ENCODE measurements around the gene BCAM. TPM values are rescaled to one million over a fixed set of nuclear protein-coding genes. Genes with fewer than 3 reads are reported as not detected.

Gene BCAM
- total RNA-seq, 4 donors from 2014 or later = 37.0 to 55.0 (median 43.0) TPM

DNA sequence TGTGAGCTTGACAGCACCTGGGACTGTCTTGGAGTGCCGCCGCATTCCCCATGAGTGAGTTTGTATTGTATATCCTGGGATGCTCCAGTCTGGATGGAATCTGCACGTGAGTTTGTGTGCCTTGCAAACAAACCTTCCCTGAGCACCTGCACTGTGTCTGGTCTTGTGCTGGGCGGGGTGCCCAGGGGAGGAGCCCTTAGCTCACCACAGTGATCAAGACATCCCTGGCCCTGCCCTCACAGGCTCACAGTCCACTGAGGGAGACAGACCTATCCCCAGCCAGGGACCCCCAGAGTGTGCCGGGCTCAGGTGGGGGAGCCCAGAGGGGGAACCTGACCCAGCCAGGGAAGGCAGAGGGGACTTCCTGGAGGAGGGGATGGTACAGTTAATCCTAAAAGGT, 1.7 kb upstream of the BCAM start:
- DNase-seq (ENCODE audit: low spot score) (no peak), ATAC-seq (ENCODE audit: low FRiP score) (peak; percentile 19)
- no peak for TF ChIP-seq CTCF (IDR thresholded peaks at IDR 0.05)

DNA sequence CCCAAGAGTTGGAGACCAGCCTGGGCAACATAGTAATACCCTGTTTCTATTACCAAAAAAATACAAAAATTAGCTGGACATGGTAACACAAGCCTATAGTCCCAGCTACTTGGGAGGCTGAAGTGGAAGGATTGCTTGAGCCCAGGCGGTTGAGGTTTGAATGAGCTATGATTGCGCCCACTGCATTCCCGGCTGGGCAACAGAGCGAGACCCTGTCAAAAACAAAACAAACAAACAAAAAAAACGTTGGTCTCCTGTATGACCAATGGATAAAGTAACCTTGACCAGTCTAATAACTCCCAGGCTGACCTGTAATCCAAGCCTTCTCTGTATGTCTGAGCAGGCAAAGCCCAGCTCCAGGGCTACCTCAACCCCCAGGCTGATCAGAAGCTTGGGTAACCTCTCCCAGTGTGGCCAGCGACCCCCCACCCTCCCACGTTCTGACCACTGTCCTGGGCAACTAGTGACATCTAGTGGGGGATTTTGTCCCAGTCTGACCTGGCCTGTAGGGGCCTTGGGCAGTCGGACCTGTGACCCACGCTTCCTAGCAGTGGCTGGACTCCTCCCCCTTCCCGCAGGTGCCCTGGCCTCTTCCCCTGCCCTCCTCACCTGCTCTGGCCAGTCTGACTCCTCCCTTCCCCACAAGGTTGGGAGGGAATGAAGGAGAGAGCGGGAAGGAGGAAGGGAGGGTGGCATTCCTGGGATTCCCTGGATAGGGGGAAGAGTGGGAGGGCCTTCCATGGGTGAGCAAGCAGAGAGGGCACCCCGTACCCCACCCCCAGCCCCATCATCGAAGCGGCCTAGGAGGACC, 1.0 kb upstream of the BCAM start:
- DNase-seq (ENCODE audit: low spot score) = no peak

GRCh38 chr19:44809577-44810233, 802 bp downstream of the BCAM start:
- no peak for ATAC-seq (ENCODE audit: low FRiP score)
- TF ChIP-seq CTCF (IDR thresholded peaks at IDR 0.05) = no peak
- DNase-seq (ENCODE audit: low spot score) = no peak

More for the DNA sequence above, 1.0 kb upstream of the BCAM start:
- peak; percentile 66 for ATAC-seq (ENCODE audit: low FRiP score)
- no peak for TF ChIP-seq CTCF (IDR thresholded peaks at IDR 0.05)

- no peak for DNase-seq (ENCODE audit: low spot score)
- no peak for ATAC-seq (ENCODE audit: low FRiP score)
- no peak for TF ChIP-seq CTCF (IDR thresholded peaks at IDR 0.05)
Measured at GRCh38 chr19:44810234-44811121, 1.6 kb downstream of the BCAM start.

GRCh38 chr19:44811122-44811419, 2.2 kb downstream of the BCAM start:
- no peak for DNase-seq (ENCODE audit: low spot score)
- TF ChIP-seq CTCF (IDR thresholded peaks at IDR 0.05) = no peak
- ATAC-seq (ENCODE audit: low FRiP score) = no peak

GRCh38 chr19:44812142-44812718, 3.3 kb downstream of the BCAM start:
- ATAC-seq (ENCODE audit: low FRiP score) (no peak), DNase-seq (ENCODE audit: low spot score) (no peak)
- TF ChIP-seq CTCF (IDR thresholded peaks at IDR 0.05) = no peak

All from omental fat pad (tissue), 4 donors.